GM12878 (cell line): ENCODE measurements around the gene MROH8. TPM values are rescaled to one million over a fixed set of nuclear protein-coding genes. Genes with fewer than 3 reads are reported as not detected.

Experiments
- ATAC-seq: fragments of 200-7000 bp; cut with Tn5 transposase; 3 replicates; pipeline ENCODE4 v1.9.1; 2020; ENCODE audit warnings: mild to moderate bottlenecking, moderate library complexity
- BruUV-seq: library from RNA; stranded (reverse); fragments of 400-500 nt; replicated peaks from 2 replicates; lab custom pipeline; 2021; lab: Mats Ljungman, UMichigan
- CTCF ChIA-PET: fragments of 300-600 bp; sonication (Branson Sonifier 250); formaldehyde crosslinking; extraction: SDS; loops from one replicate; lab custom pipeline; 2021; ENCODE audit warnings: inconsistent platforms; lab: Yijun Ruan, JAX
- POLR2A ChIA-PET: fragments of 350-600 bp; formaldehyde crosslinking; extraction: SDS; loops from one replicate; lab custom pipeline; 2021; ENCODE audit warnings: inconsistent platforms; lab: Charles Lee
- RAD21 ChIA-PET: fragments of 300-600 bp; sonication (Branson Sonifier 250); formaldehyde crosslinking; loops from one replicate; lab custom pipeline; 2023; ENCODE audit warnings: antibody characterized with exemption; ENCODE audit not compliant: unreplicated experiment; lab: Charles Lee
- SMC1A ChIA-PET: fragments of 300-600 bp; sonication (Branson Sonifier 250); formaldehyde crosslinking; loops from one replicate; lab custom pipeline; 2023; ENCODE audit not compliant: unreplicated experiment, uncharacterized antibody; lab: Charles Lee
- DNase-seq: peaks from one replicate; pipeline ENCODE4 v3.0.0-alpha.2; 2011; ENCODE audit warnings: low read depth, low spot score
- FAIRE-seq: peaks from 3 replicates; lab custom pipeline; 2011; peaks lifted over from hg19 to GRCh38; lab: Jason Lieb, UNC
- H2AFZ ChIP-seq: 2 replicates; pipeline ENCODE4 v1.6.0; 2011; ENCODE audit warnings: low read depth, low read length, control low read depth; ENCODE audit not compliant: control insufficient read depth
- H3K27ac ChIP-seq: 2 replicates; pipeline ENCODE4 v1.5.1; 2011; ENCODE audit warnings: control low read depth; ENCODE audit not compliant: control insufficient read depth, insufficient read depth
- H3K27me3 ChIP-seq, 2 experiments: replicated peaks in 1 of 2; 2 replicates each; pipeline versions ENCODE4 v1.6.0 to v1.6.1; 2011; ENCODE audit warnings: low read length in 1 of 2; ENCODE audit not compliant: control insufficient read depth in 2 of 2, insufficient read depth in 2 of 2
- H3K36me3 ChIP-seq, 2 experiments: 2 replicates each; pipeline ENCODE4 v1.5.1; 2011; ENCODE audit warnings: low read length in 1 of 2; ENCODE audit not compliant: control insufficient read depth in 2 of 2, insufficient read depth in 2 of 2
- H3K4me1 ChIP-seq: 2 replicates; pipeline ENCODE4 v1.6.1; 2011; ENCODE audit warnings: mild to moderate bottlenecking, low read length, moderate library complexity, mixed read lengths; ENCODE audit not compliant: control insufficient read depth, insufficient read depth
- H3K4me2 ChIP-seq: 2 replicates; pipeline ENCODE4 v1.6.0; 2011; ENCODE audit warnings: control low read depth; ENCODE audit not compliant: control insufficient read depth, insufficient read depth
- H3K4me3 ChIP-seq: fragments of 200-600 bp; sonication (generic); 2 replicates; pipeline ENCODE4 v1.5.1; 2016
- H3K79me2 ChIP-seq: 2 replicates; pipeline ENCODE4 v1.6.0; 2011; ENCODE audit warnings: low read length; ENCODE audit not compliant: control insufficient read depth, insufficient read depth
- H3K9ac ChIP-seq: 2 replicates; pipeline ENCODE4 v1.8.0; 2011; ENCODE audit warnings: low read length, control low read depth, mixed read lengths; ENCODE audit not compliant: control insufficient read depth, insufficient read depth
- H3K9me3 ChIP-seq: replicated peaks from 3 replicates; pipeline ENCODE4 v1.5.1; 2011; ENCODE audit warnings: mild to moderate bottlenecking, low read length; ENCODE audit not compliant: control insufficient read depth, insufficient read depth
- H4K20me1 ChIP-seq: 2 replicates; pipeline ENCODE4 v1.6.0; 2011; ENCODE audit not compliant: control insufficient read depth, insufficient read depth
- EED ChIP-seq: sonication (generic); IDR thresholded peaks from 2 replicates; pipeline ENCODE4 v1.6.1; 2016; ENCODE audit warnings: antibody characterized with exemption, low read depth
- FOXK2 ChIP-seq: fragments of 450-650 bp; IDR thresholded peaks from 2 replicates; pipeline ENCODE4 v1.6.1; 2017; ENCODE audit warnings: mild to moderate bottlenecking, moderate library complexity
- JUND ChIP-seq: IDR thresholded peaks from 2 replicates; pipeline ENCODE4 v1.6.1; 2012; ENCODE audit warnings: low read depth, mild to moderate bottlenecking, low read length, improper control_type of control experiment, moderate library complexity
- POLR2AphosphoS2 ChIP-seq: IDR thresholded peaks from 2 replicates; pipeline ENCODE4 v1.6.1; 2011; ENCODE audit warnings: low read depth, mild to moderate bottlenecking, low read length, improper control_type of control experiment, moderate library complexity
- SMC3 ChIP-seq: IDR thresholded peaks from 2 replicates; pipeline ENCODE4 v1.6.1; 2011; ENCODE audit warnings: low read length, improper control_type of control experiment, borderline replicate concordance
- YY1 ChIP-seq: IDR thresholded peaks from 2 replicates; pipeline ENCODE4 v1.6.1; 2011; ENCODE audit warnings: low read depth, mild to moderate bottlenecking, low read length
- WGBS: methylation state at CpG from one replicate; pipeline ENCODE4 v1.1.6; 2016; ENCODE audit warnings: low lambda C conversion rate; ENCODE audit not compliant: insufficient replicate concordance, insufficient coverage; ENCODE audit errors: missing lambda C conversion rate; 5-methylcytosine and 5-hydroxymethylcytosine counted together
- in situ Hi-C: fragments of 300-500 bp; cut with MboI; formaldehyde crosslinking; loops from 9 replicates; pipeline ENCODE4 v1.14.3; 2018; ENCODE audit warnings: mixed read lengths
- intact Hi-C: fragments of 100-400 bp; cut with micrococcal nuclease; formaldehyde crosslinking; loops from one replicate; pipeline ENCODE4 v1.14.2; 2022; ENCODE audit not compliant: unreplicated experiment
- polyA plus RNA-seq, 11 experiments: library from polyadenylated mRNA; depleted of rRNA in 4 of 11; unstranded in 6 of 11; stranded (reverse) in 5 of 11; fragments of >200 nt; fragmentation: Nextera tagmentation in 4 of 11; fragmentation: Illumina TruSeq in 1 of 11; extraction: Ambion mirVana in 4 of 11; extraction: Trizol in 1 of 11; gene quantifications; 1 replicate in 1 of 11; 2 replicates in 10 of 11; pipeline versions ENCODE4 v1.2.1 to v1.2.3, GENCODE V29; 2011 to 2016; ENCODE audit warnings: inconsistent platforms in 2 of 11, missing spikeins in 2 of 11, low read depth in 1 of 11
- total RNA-seq, 4 experiments: library from RNA; depleted of rRNA in 3 of 4; stranded (reverse); fragments of >200 nt in 3 of 4; fragmentation: Illumina TruSeq in 1 of 4; extraction: Trizol in 1 of 4; gene quantifications; 2 replicates each; pipeline versions ENCODE4 v1.2.1 to v1.2.3, GENCODE V29; 2013 to 2021
- TF ChIP-seq, protein P1 (sequence below): fragments of 150-350 bp; IDR thresholded peaks from 2 replicates; pipeline ENCODE4 v1.6.1; 2016; ENCODE audit warnings: low read depth, low read length
- TF ChIP-seq, protein P2 (sequence below), 3 experiments: IDR thresholded peaks in 2 of 3; conservative IDR thresholded peaks in 1 of 3; 2 replicates each; pipeline ENCODE4 v1.5.1; 2011; ENCODE audit warnings: low read depth in 3 of 3, low read length in 3 of 3, mild to moderate bottlenecking in 3 of 3, control low read depth in 2 of 3, moderate library complexity in 2 of 3, inconsistent platforms in 1 of 3, mixed read lengths in 1 of 3; ENCODE audit not compliant: control insufficient read depth in 2 of 3, insufficient read depth in 1 of 3; ENCODE audit errors: extremely low read depth in 1 of 3
- TF ChIP-seq, protein P3 (sequence below): fragments of 450-650 bp; IDR thresholded peaks from 2 replicates; pipeline ENCODE4 v1.6.1; 2018; ENCODE audit warnings: mild to moderate bottlenecking, low read depth, moderate library complexity; ENCODE audit not compliant: partially characterized antibody

MROH8 gene
- total and polyA plus RNA-seq, 10 of the 15 experiments (the other 5 are each of a cell fraction or from before 2014, with no cell fraction given), result 0.16 to 2.8 (median 1.8) TPM

DNA sequence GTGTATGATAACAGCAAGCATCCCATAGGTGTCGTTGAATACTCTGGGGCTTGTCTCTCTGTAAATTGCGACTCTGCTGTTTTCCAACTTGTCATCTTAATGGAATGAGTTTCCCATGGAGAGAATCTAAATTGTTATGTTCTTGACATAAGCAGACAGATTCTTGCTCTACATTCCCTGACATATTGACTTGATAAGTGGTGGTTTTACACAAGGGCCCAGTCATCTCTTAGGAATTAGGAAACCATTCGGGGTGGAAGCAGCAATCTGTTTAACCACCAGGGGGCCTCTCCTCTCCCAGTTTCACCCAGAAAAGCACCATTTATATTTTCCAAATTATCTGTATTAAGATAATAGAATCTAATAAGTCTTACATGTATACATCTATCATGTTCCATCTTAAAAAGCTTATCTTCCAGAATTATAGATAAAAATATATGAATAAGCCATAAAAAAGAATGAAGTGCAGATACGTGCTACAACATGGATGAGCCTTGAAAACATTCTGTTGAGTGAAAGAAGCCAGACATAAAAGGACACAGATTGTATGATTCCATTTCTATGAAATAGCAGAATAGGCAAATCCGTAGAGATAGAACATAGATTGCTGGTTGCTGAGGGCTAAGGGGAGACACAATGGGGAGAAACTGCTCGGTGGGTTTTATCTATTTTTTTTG, 23.1 kb upstream of the MROH8 start:
- H3K4me3 ChIP-seq, result no peak overlapping the region
- no peaks in the 10 kb centered on the region for H3K9me3 ChIP-seq
- ChIA-PET RAD21 (no interaction called here), CTCF (interaction anchor here (0.5 to 4.9 kb wide), 4 partner anchors 12 to 331 kb away, joined by 3 to 45 read pairs (median 8); no protein-coding TSS in a partner anchor), SMC1A (interaction anchor here (1.0 kb wide), 1 partner anchor 331 kb away, joined by 3 read pairs; no protein-coding TSS in a partner anchor), POLR2A (interaction anchor here (0.5 kb wide), 1 partner anchor 1717 kb away, joined by 5 read pairs; no protein-coding TSS in a partner anchor)
- H3K36me3 ChIP-seq, result peaks cover 34 to 59% of the 10 kb centered on the region in 2 experiments
- no peak for FAIRE-seq
- H2AFZ ChIP-seq, result no peak overlapping the region
- no TSS peak for BruUV-seq
- no peak overlapping the region for H3K9ac ChIP-seq
- DNase-seq, result no peak
- in situ Hi-C loops (no loop called here), intact Hi-C loops (loop anchor here (1.0 kb wide), 1 partner anchor 332 kb away; no protein-coding TSS in a partner anchor)
- H3K27me3 ChIP-seq, result no peaks in the 10 kb centered on the region
- TF ChIP-seq SMC3 (peak; percentile 45; the same call in 1 of the 2 replicates), POLR2AphosphoS2 (no peak), JUND (no peak), FOXK2 (no peak), YY1 (0 out of 2 replicates have a peak, but pooled peaks have one; percentile 21), EED (no peak)
- TF ChIP-seq, protein P1, sequence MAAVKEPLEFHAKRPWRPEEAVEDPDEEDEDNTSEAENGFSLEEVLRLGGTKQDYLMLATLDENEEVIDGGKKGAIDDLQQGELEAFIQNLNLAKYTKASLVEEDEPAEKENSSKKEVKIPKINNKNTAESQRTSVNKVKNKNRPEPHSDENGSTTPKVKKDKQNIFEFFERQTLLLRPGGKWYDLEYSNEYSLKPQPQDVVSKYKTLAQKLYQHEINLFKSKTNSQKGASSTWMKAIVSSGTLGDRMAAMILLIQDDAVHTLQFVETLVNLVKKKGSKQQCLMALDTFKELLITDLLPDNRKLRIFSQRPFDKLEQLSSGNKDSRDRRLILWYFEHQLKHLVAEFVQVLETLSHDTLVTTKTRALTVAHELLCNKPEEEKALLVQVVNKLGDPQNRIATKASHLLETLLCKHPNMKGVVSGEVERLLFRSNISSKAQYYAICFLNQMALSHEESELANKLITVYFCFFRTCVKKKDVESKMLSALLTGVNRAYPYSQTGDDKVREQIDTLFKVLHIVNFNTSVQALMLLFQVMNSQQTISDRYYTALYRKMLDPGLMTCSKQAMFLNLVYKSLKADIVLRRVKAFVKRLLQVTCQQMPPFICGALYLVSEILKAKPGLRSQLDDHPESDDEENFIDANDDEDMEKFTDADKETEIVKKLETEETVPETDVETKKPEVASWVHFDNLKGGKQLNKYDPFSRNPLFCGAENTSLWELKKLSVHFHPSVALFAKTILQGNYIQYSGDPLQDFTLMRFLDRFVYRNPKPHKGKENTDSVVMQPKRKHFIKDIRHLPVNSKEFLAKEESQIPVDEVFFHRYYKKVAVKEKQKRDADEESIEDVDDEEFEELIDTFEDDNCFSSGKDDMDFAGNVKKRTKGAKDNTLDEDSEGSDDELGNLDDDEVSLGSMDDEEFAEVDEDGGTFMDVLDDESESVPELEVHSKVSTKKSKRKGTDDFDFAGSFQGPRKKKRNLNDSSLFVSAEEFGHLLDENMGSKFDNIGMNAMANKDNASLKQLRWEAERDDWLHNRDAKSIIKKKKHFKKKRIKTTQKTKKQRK, result no peak
- TF ChIP-seq, protein P2, sequence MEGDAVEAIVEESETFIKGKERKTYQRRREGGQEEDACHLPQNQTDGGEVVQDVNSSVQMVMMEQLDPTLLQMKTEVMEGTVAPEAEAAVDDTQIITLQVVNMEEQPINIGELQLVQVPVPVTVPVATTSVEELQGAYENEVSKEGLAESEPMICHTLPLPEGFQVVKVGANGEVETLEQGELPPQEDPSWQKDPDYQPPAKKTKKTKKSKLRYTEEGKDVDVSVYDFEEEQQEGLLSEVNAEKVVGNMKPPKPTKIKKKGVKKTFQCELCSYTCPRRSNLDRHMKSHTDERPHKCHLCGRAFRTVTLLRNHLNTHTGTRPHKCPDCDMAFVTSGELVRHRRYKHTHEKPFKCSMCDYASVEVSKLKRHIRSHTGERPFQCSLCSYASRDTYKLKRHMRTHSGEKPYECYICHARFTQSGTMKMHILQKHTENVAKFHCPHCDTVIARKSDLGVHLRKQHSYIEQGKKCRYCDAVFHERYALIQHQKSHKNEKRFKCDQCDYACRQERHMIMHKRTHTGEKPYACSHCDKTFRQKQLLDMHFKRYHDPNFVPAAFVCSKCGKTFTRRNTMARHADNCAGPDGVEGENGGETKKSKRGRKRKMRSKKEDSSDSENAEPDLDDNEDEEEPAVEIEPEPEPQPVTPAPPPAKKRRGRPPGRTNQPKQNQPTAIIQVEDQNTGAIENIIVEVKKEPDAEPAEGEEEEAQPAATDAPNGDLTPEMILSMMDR (IDR thresholded peaks at IDR 0.05 in 2 of 3, conservative IDR thresholded peaks at IDR 0.05 in 1 of 3; ENCODE audit: control insufficient read depth in 2 of 3, extremely low read depth in 1 of 3, insufficient read depth in 1 of 3, low read depth in 3 of 3, low read length in 3 of 3), result peak; percentile 43 to 62 (median 56)
- TF ChIP-seq, protein P3, sequence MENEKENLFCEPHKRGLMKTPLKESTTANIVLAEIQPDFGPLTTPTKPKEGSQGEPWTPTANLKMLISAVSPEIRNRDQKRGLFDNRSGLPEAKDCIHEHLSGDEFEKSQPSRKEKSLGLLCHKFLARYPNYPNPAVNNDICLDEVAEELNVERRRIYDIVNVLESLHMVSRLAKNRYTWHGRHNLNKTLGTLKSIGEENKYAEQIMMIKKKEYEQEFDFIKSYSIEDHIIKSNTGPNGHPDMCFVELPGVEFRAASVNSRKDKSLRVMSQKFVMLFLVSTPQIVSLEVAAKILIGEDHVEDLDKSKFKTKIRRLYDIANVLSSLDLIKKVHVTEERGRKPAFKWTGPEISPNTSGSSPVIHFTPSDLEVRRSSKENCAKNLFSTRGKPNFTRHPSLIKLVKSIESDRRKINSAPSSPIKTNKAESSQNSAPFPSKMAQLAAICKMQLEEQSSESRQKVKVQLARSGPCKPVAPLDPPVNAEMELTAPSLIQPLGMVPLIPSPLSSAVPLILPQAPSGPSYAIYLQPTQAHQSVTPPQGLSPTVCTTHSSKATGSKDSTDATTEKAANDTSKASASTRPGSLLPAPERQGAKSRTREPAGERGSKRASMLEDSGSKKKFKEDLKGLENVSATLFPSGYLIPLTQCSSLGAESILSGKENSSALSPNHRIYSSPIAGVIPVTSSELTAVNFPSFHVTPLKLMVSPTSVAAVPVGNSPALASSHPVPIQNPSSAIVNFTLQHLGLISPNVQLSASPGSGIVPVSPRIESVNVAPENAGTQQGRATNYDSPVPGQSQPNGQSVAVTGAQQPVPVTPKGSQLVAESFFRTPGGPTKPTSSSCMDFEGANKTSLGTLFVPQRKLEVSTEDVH, result no peak
- H3K4me1 ChIP-seq, result no peaks in the 10 kb centered on the region
- H3K27ac ChIP-seq, result no peak overlapping the region
- H3K79me2 ChIP-seq, result peaks cover 3% of the 10 kb centered on the region
- H4K20me1 ChIP-seq, result peaks cover 3% of the 10 kb centered on the region; the same call in 1 of the 2 replicates
- peak; percentile 59; the same call in 2 of the 3 replicates for ATAC-seq
- 80% methylated on average over 6 of the region's 6 CpGs for WGBS
- no peak overlapping the region for H3K4me2 ChIP-seq
